Neural cell (in vitro differentiated cells): Measurements from ENCODE around the gene TAS1R2. TPM values are rescaled to one million over a fixed set of nuclear protein-coding genes. Genes with fewer than 3 reads are reported as not detected.

Experiments
- H2AFZ ChIP-seq: fragments of 200-600, 300-800 bp; sonication (generic), shearing (Covaris generic); 2 replicates; pipeline ENCODE4 v1.6.0; 2014; ENCODE audit warnings: low read depth, mild to moderate bottlenecking, antibody characterized with exemption, low read length, moderate library complexity
- H3F3A ChIP-seq: fragments of 200-600 bp; shearing (Covaris generic); 2 replicates; pipeline ENCODE4 v1.6.1; 2016; ENCODE audit warnings: mild to moderate bottlenecking, moderate library complexity, mixed read lengths, antibody characterized with exemption, low read length; ENCODE audit not compliant: insufficient read depth, poor library complexity, severe bottlenecking
- H3K27ac ChIP-seq: fragments of 200-600, 300-800 bp; sonication (generic), shearing (Covaris generic); 2 replicates; pipeline ENCODE4 v1.5.1; 2014; ENCODE audit warnings: mild to moderate bottlenecking, low read length, moderate library complexity
- H3K27me3 ChIP-seq: fragments of 300-800, 200-600 bp; sonication (generic), shearing (Covaris generic); 2 replicates; pipeline ENCODE4 v1.6.0; 2014; ENCODE audit warnings: mild to moderate bottlenecking, low read depth, low read length, moderate library complexity; ENCODE audit not compliant: insufficient read depth
- H3K36me3 ChIP-seq: fragments of 300-800, 200-600 bp; sonication (generic), shearing (Covaris generic); 2 replicates; pipeline ENCODE4 v1.5.1; 2014; ENCODE audit warnings: mild to moderate bottlenecking, antibody characterized with exemption, low read length, moderate library complexity; ENCODE audit not compliant: insufficient read depth
- H3K4me2 ChIP-seq: fragments of 300-800, 200-600 bp; sonication (generic), shearing (Covaris generic); 2 replicates; pipeline ENCODE4 v1.6.0; 2014; ENCODE audit warnings: mild to moderate bottlenecking, low read length
- H3K4me3 ChIP-seq: fragments of 300-800, 200-600 bp; sonication (generic), shearing (Covaris generic); 2 replicates; pipeline ENCODE4 v1.5.1; 2014; ENCODE audit warnings: mild to moderate bottlenecking, low read length, moderate library complexity
- H3K79me2 ChIP-seq: fragments of 200-600 bp; shearing (Covaris generic); replicated peaks from 2 replicates; pipeline ENCODE4 v1.6.0; 2014; ENCODE audit warnings: mild to moderate bottlenecking, low read length, moderate library complexity; ENCODE audit not compliant: insufficient read depth
- H3K9ac ChIP-seq: fragments of 300-800, 200-600 bp; sonication (generic), shearing (Covaris generic); 2 replicates; pipeline ENCODE4 v1.6.1; 2016; ENCODE audit warnings: mild to moderate bottlenecking, low read length, mixed read lengths
- H3K9me2 ChIP-seq: fragments of 200-600 bp; shearing (Covaris generic); 2 replicates; pipeline ENCODE4 v1.6.1; 2016; ENCODE audit warnings: mild to moderate bottlenecking, low read length, mixed read lengths; ENCODE audit not compliant: insufficient read depth
- H3K9me3 ChIP-seq: fragments of 200-600, 300-800 bp; sonication (generic), shearing (Covaris generic); 2 replicates; pipeline ENCODE4 v1.6.1; 2016; ENCODE audit warnings: mild to moderate bottlenecking, mixed run types, low read length, moderate library complexity, mixed read lengths
- H4K20me1 ChIP-seq: fragments of 200-600 bp; shearing (Covaris generic); 2 replicates; pipeline ENCODE4 v1.6.1; 2016; ENCODE audit warnings: mild to moderate bottlenecking, mixed run types; ENCODE audit not compliant: insufficient read depth
- EP300 ChIP-seq: fragments of 450-650 bp; conservative IDR thresholded peaks from 2 replicates; pipeline ENCODE4 v1.6.1; 2014; ENCODE audit warnings: antibody characterized with exemption, mild to moderate bottlenecking, moderate library complexity; ENCODE audit not compliant: poor library complexity, severe bottlenecking
- EZH2 ChIP-seq: fragments of 200-600, 300-800 bp; shearing (Covaris generic), sonication (generic); IDR thresholded peaks from 2 replicates; pipeline ENCODE4 v1.6.1; 2014; ENCODE audit warnings: antibody characterized with exemption, low read length, borderline replicate concordance, mild to moderate bottlenecking; ENCODE audit not compliant: insufficient read depth, poor library complexity, severe bottlenecking
- MXI1 ChIP-seq: fragments of 450-650 bp; conservative IDR thresholded peaks from 2 replicates; pipeline ENCODE4 v1.6.1; 2014; ENCODE audit warnings: antibody characterized with exemption, mild to moderate bottlenecking; ENCODE audit not compliant: poor library complexity, severe bottlenecking
- POLR2AphosphoS5 ChIP-seq: IDR thresholded peaks from 2 replicates; pipeline ENCODE4 v1.6.1; 2012
- RAD21 ChIP-seq: fragments of 450-650 bp; conservative IDR thresholded peaks from 2 replicates; pipeline ENCODE4 v1.6.1; 2014; ENCODE audit warnings: antibody characterized with exemption, mild to moderate bottlenecking, moderate library complexity
- SMC3 ChIP-seq: fragments of 450-650 bp; conservative IDR thresholded peaks from 2 replicates; pipeline ENCODE4 v1.6.1; 2014; ENCODE audit warnings: antibody characterized with exemption, mild to moderate bottlenecking, moderate library complexity; ENCODE audit not compliant: poor library complexity
- TAF1 ChIP-seq: IDR thresholded peaks from 2 replicates; pipeline ENCODE4 v1.6.1; 2012; ENCODE audit warnings: low read depth
- polyA plus RNA-seq: library from polyadenylated mRNA; depleted of rRNA; stranded (reverse); fragments of >200 nt; gene quantifications from 2 replicates; pipeline ENCODE4 v1.2.3, GENCODE V29; 2014
- TF ChIP-seq, protein P1 (sequence below): fragments of 450-650 bp; IDR thresholded peaks from 2 replicates; pipeline ENCODE4 v1.5.1; 2014; ENCODE audit warnings: antibody characterized with exemption, mild to moderate bottlenecking, moderate library complexity; ENCODE audit not compliant: poor library complexity, severe bottlenecking
- TF ChIP-seq, protein P2 (sequence below): IDR thresholded peaks from 2 replicates; pipeline ENCODE4 v1.6.1; 2012; ENCODE audit warnings: borderline replicate concordance

TAS1R2 gene
- polyA plus RNA-seq, 1 donor from 2014 or later = not detected

DNA sequence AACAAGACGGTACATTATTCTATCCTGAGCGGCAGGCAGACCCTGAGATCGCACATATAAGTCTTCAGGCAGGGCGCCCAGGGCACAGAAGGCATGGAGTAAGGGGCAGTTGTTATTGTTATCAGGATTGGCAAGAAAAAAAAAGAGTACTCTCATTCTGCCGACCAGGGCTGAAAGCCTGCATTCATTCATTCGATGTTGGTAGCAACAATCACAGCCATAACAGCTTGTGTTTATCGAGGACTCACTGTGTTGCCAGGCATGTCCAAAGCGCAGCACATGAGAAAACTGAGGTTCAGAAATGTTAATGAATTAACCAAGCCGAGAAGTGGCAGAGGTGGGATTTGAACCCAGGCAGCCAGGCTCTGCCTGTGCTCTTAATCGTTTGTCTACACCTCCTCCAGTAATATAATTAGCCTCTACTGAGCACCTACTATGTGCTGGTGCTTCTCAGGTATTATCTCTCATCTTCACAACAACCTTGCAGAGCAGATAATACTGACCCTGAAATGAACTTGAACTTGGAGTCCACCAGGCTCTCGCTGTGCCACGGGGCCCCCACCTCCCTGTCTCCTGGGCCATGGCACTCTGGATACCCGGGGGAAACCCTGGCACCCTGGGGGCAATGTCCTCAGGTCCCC is 56.2 kb downstream of the TAS1R2 start:
- Histone ChIP-seq H3K9me2 (no peaks in the 10 kb centered on the region), H2AFZ (no peak overlapping the region), H3K36me3 (no peaks in the 10 kb centered on the region), H3K9ac (no peak overlapping the region), H3K9me3 (no peaks in the 10 kb centered on the region), H3K27ac (no peak overlapping the region), H3K27me3 (no peaks in the 10 kb centered on the region), H4K20me1 (no peaks in the 10 kb centered on the region), H3F3A (no peaks in the 10 kb centered on the region), H3K4me3 (no peak overlapping the region), H3K4me2 (no peak overlapping the region), H3K79me2 (no peaks in the 10 kb centered on the region)
- TF ChIP-seq SMC3 = no peak

GRCh38 chr1:18802231-18802630 is 57.2 kb downstream of the TAS1R2 start:
- Histone ChIP-seq H2AFZ (no peak overlapping the region), H3K9me3 (no peaks in the 10 kb centered on the region), H3K36me3 (no peaks in the 10 kb centered on the region), H3K4me3 (no peak overlapping the region), H4K20me1 (no peaks in the 10 kb centered on the region), H3K27ac (no peak overlapping the region), H3K9ac (no peak overlapping the region), H3F3A (no peaks in the 10 kb centered on the region), H3K27me3 (no peaks in the 10 kb centered on the region), H3K9me2 (no peaks in the 10 kb centered on the region), H3K4me2 (no peak overlapping the region), H3K79me2 (no peaks in the 10 kb centered on the region)
- TF ChIP-seq SMC3 = no peak
- no peak for TF ChIP-seq RAD21
- TF ChIP-seq, protein P1, sequence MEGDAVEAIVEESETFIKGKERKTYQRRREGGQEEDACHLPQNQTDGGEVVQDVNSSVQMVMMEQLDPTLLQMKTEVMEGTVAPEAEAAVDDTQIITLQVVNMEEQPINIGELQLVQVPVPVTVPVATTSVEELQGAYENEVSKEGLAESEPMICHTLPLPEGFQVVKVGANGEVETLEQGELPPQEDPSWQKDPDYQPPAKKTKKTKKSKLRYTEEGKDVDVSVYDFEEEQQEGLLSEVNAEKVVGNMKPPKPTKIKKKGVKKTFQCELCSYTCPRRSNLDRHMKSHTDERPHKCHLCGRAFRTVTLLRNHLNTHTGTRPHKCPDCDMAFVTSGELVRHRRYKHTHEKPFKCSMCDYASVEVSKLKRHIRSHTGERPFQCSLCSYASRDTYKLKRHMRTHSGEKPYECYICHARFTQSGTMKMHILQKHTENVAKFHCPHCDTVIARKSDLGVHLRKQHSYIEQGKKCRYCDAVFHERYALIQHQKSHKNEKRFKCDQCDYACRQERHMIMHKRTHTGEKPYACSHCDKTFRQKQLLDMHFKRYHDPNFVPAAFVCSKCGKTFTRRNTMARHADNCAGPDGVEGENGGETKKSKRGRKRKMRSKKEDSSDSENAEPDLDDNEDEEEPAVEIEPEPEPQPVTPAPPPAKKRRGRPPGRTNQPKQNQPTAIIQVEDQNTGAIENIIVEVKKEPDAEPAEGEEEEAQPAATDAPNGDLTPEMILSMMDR = no peak
- TF ChIP-seq TAF1 = no peak
- TF ChIP-seq EP300 = no peak
- TF ChIP-seq EZH2 = no peak
- TF ChIP-seq, protein P2, sequence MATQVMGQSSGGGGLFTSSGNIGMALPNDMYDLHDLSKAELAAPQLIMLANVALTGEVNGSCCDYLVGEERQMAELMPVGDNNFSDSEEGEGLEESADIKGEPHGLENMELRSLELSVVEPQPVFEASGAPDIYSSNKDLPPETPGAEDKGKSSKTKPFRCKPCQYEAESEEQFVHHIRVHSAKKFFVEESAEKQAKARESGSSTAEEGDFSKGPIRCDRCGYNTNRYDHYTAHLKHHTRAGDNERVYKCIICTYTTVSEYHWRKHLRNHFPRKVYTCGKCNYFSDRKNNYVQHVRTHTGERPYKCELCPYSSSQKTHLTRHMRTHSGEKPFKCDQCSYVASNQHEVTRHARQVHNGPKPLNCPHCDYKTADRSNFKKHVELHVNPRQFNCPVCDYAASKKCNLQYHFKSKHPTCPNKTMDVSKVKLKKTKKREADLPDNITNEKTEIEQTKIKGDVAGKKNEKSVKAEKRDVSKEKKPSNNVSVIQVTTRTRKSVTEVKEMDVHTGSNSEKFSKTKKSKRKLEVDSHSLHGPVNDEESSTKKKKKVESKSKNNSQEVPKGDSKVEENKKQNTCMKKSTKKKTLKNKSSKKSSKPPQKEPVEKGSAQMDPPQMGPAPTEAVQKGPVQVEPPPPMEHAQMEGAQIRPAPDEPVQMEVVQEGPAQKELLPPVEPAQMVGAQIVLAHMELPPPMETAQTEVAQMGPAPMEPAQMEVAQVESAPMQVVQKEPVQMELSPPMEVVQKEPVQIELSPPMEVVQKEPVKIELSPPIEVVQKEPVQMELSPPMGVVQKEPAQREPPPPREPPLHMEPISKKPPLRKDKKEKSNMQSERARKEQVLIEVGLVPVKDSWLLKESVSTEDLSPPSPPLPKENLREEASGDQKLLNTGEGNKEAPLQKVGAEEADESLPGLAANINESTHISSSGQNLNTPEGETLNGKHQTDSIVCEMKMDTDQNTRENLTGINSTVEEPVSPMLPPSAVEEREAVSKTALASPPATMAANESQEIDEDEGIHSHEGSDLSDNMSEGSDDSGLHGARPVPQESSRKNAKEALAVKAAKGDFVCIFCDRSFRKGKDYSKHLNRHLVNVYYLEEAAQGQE = no peak
- no peak for TF ChIP-seq MXI1
- TF ChIP-seq POLR2AphosphoS5 = no peak

DNA sequence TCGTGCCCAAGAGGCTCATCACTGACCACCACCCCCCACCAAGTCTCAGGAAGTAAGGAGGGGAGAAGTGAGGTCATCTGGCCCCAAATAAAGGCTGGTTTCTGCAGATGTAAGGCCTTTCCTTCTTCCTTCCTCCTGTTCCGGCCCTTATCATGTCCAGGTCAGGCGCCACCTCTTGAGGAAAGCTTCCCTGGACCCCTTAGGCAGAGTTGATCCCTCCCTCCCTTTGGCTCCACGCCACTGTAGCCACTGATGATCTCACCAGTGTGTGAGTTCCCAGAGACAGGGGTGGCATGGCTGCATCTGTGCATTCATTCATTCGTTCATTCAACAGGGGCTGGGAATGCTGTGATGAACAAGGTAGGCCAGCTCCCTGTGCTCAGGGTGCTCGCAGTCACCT is 59.2 kb downstream of the TAS1R2 start:
- no peak overlapping the region for H3K4me2 ChIP-seq
- no peak overlapping the region for H3K9ac ChIP-seq
- H3K9me3 ChIP-seq = no peaks in the 10 kb centered on the region
- H3K36me3 ChIP-seq = no peaks in the 10 kb centered on the region
- no peaks in the 10 kb centered on the region for H3K9me2 ChIP-seq
- no peaks in the 10 kb centered on the region for H3F3A ChIP-seq
- no peaks in the 10 kb centered on the region for H3K27me3 ChIP-seq
- H4K20me1 ChIP-seq = no peaks in the 10 kb centered on the region
- TF ChIP-seq EP300 (no peak), TAF1 (no peak)
- H2AFZ ChIP-seq = no peak overlapping the region
- no peak overlapping the region for H3K4me3 ChIP-seq
- no peaks in the 10 kb centered on the region for H3K79me2 ChIP-seq
- H3K27ac ChIP-seq = no peak overlapping the region
